Endothelial cell of umbilical vein (primary cell): ENCODE data around the gene NALCN. TPM values are rescaled to one million over a fixed set of nuclear protein-coding genes. Genes with fewer than 3 reads are reported as not detected.

Experiments used
- BruUV-seq: library from RNA; stranded (reverse); fragments of 400-500 nt; replicated peaks from 2 replicates; lab custom pipeline; 2021; lab: Mats Ljungman, UMichigan
- CTCF ChIA-PET: fragments of 300-600, 350-600 bp; sonication (Branson Sonifier 250); formaldehyde crosslinking; loops from one replicate; lab custom pipeline; 2021; ENCODE audit warnings: antibody characterized with exemption, inconsistent platforms; lab: Charles Lee
- POLR2A ChIA-PET: fragments of 300-600, 350-600 bp; sonication (Branson Sonifier 250); formaldehyde crosslinking; loops from one replicate; lab custom pipeline; 2021; ENCODE audit warnings: antibody characterized with exemption, inconsistent platforms; lab: Charles Lee
- DNase-seq: peaks from one replicate; pipeline ENCODE4 v3.0.0-alpha.2; 2011; ENCODE audit warnings: low read depth, low spot score
- FAIRE-seq: peaks from 2 replicates; lab custom pipeline; 2011; peaks lifted over from hg19 to GRCh38; lab: Jason Lieb, UNC
- H2AFZ ChIP-seq: 2 replicates; pipeline ENCODE4 v1.6.0; 2012; ENCODE audit warnings: low read depth, low read length, control low read depth, inconsistent platforms
- H3K27ac ChIP-seq: 2 replicates; pipeline ENCODE4 v1.5.1; 2011; ENCODE audit warnings: low read depth, mild to moderate bottlenecking, control low read depth, low read length, moderate library complexity; ENCODE audit not compliant: insufficient read depth
- H3K27me3 ChIP-seq, 2 experiments: 2 replicates each; pipeline versions ENCODE4 v1.6.0 to v1.6.1; 2011; ENCODE audit warnings: low read length in 2 of 2, mixed read lengths in 1 of 2; ENCODE audit not compliant: control insufficient read depth in 2 of 2, insufficient read depth in 2 of 2
- H3K36me3 ChIP-seq, 2 experiments: 2 replicates in 1 of 2; 3 replicates in 1 of 2; pipeline ENCODE4 v1.5.1; 2011; ENCODE audit warnings: low read length in 2 of 2, mild to moderate bottlenecking in 1 of 2, moderate library complexity in 1 of 2; ENCODE audit not compliant: control insufficient read depth in 2 of 2, insufficient read depth in 2 of 2; ENCODE audit errors: extremely low read depth in 1 of 2
- H3K4me1 ChIP-seq: 3 replicates; pipeline ENCODE4 v1.5.1; 2011; ENCODE audit warnings: mild to moderate bottlenecking, low read length; ENCODE audit not compliant: control insufficient read depth, insufficient read depth; ENCODE audit errors: extremely low read depth
- H3K4me2 ChIP-seq: 2 replicates; pipeline ENCODE4 v1.6.1; 2011; ENCODE audit warnings: low read length, control low read depth, mixed read lengths; ENCODE audit not compliant: insufficient read depth
- H3K4me3 ChIP-seq, 3 experiments: fragments of 200-600 bp in 1 of 3; sonication (generic), shearing (Covaris generic) in 1 of 3; replicated peaks in 1 of 3; 2 replicates each; pipeline ENCODE4 v1.5.1; 2011 to 2016; ENCODE audit warnings: control low read depth in 3 of 3, low read length in 3 of 3, mild to moderate bottlenecking in 2 of 3, inconsistent platforms in 1 of 3, low read depth in 1 of 3, moderate library complexity in 1 of 3; ENCODE audit not compliant: insufficient read depth in 1 of 3
- H3K79me2 ChIP-seq: 2 replicates; pipeline ENCODE4 v1.6.0; 2012; ENCODE audit warnings: low read length, inconsistent platforms; ENCODE audit not compliant: control insufficient read depth, insufficient read depth
- H3K9ac ChIP-seq: replicated peaks from 2 replicates; pipeline ENCODE3; 2011; ENCODE audit warnings: low read length, control low read depth; ENCODE audit not compliant: insufficient read depth; ENCODE audit errors: extremely low read depth
- H3K9me1 ChIP-seq: replicated peaks from 3 replicates; pipeline ENCODE4 v1.6.0; 2011; ENCODE audit warnings: mild to moderate bottlenecking, low read length; ENCODE audit not compliant: control insufficient read depth, insufficient read depth; ENCODE audit errors: extremely low read depth
- H3K9me3 ChIP-seq: replicated peaks from 2 replicates; pipeline ENCODE4 v1.5.1; 2012; ENCODE audit warnings: low read length, inconsistent platforms; ENCODE audit not compliant: control insufficient read depth, insufficient read depth
- H4K20me1 ChIP-seq: replicated peaks from 2 replicates; pipeline ENCODE3; 2011; ENCODE audit warnings: mild to moderate bottlenecking, low read length; ENCODE audit not compliant: control insufficient read depth, insufficient read depth; ENCODE audit errors: extremely low read depth
- EZH2 ChIP-seq: IDR thresholded peaks from 2 replicates; pipeline ENCODE4 v1.6.1; 2012; ENCODE audit warnings: borderline replicate concordance, low read depth, mild to moderate bottlenecking, moderate library complexity, low read length, inconsistent platforms; ENCODE audit not compliant: severe bottlenecking
- FOS ChIP-seq: IDR thresholded peaks from 2 replicates; pipeline ENCODE4 v1.6.1; 2011; ENCODE audit warnings: mild to moderate bottlenecking, low read length, moderate library complexity, borderline replicate concordance; ENCODE audit not compliant: insufficient read depth
- JUN ChIP-seq: IDR thresholded peaks from 2 replicates; pipeline ENCODE4 v1.6.1; 2011; ENCODE audit warnings: borderline replicate concordance, low read depth; ENCODE audit not compliant: insufficient read length, insufficient read depth
- MYC ChIP-seq: IDR thresholded peaks from one replicate; pipeline ENCODE4 v1.6.1; 2011; ENCODE audit warnings: mild to moderate bottlenecking, low read depth, low read length
- POLR2A ChIP-seq: IDR thresholded peaks from 2 replicates; pipeline ENCODE4 v1.6.1; 2012; ENCODE audit warnings: low read depth, mild to moderate bottlenecking, control low read depth, low read length
- POLR2AphosphoS5 ChIP-seq: IDR thresholded peaks from 2 replicates; pipeline ENCODE4 v1.6.1; 2012; ENCODE audit warnings: low read depth, mild to moderate bottlenecking, control low read depth, low read length, moderate library complexity; ENCODE audit not compliant: insufficient read depth
- dilution Hi-C: fragments of 300-500 bp; cut with MboI; formaldehyde crosslinking; loops from one replicate; pipeline ENCODE4 v1.15.0; 2019; ENCODE audit warnings: low sequenced_read_pairs; ENCODE audit not compliant: extremely low pct_ligation_motif_present
- intact Hi-C: fragments of 100-400 bp; cut with micrococcal nuclease; formaldehyde crosslinking; loops from one replicate; pipeline ENCODE4 v1.10.0; 2022
- polyA plus RNA-seq, 4 experiments: library from polyadenylated mRNA; depleted of rRNA in 3 of 4; stranded (reverse) in 3 of 4; unstranded in 1 of 4; fragments of >200 nt; gene quantifications; 2 replicates each; pipeline versions ENCODE4 v1.2.1 to v1.2.3, GENCODE V29; 2011 to 2012; ENCODE audit warnings: missing spikeins in 1 of 4
- total RNA-seq: library from RNA; stranded (reverse); gene quantifications from 2 replicates; pipeline ENCODE4 v1.2.3, GENCODE V29; 2021
- TF ChIP-seq, protein P1 (sequence below), 2 donors: IDR thresholded peaks; 1 replicate in 1 of 2; 2 replicates in 1 of 2; pipeline ENCODE4 v1.5.1; 2011; ENCODE audit warnings: low read length in 2 of 2, mild to moderate bottlenecking in 2 of 2, moderate library complexity in 2 of 2, control low read depth in 1 of 2, inconsistent platforms in 1 of 2, low read depth in 1 of 2; ENCODE audit not compliant: insufficient read depth in 1 of 2; ENCODE audit errors: extremely low read depth in 1 of 2
- TF ChIP-seq, protein P2 (sequence below): IDR thresholded peaks from 2 replicates; pipeline ENCODE4 v1.6.1; 2011; ENCODE audit not compliant: insufficient read depth, insufficient read length

NALCN gene
- total and polyA plus RNA-seq, 2 donors (not counting 3 experiments of a cell fraction or from before 2014, with no cell fraction given) = 3.3 to 4.4 TPM

DNA sequence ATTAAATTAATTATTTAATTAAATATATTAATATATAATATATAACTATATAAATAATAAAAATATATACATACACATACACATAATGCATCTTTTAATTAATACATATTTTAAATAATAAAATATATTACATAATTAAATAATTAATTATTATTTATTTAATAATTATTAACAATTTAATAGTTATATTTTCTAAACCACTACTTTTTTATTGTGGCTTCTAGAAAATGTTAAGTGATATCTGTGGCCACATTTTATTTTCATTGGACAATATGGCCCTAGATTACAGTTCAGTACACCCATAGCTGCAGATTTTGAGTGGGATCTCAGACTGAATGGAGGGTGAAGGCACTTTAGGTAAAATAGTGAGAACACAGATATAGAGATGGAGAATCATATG is 335.7 kb downstream of the NALCN start:
- H3K9me1 ChIP-seq = no peaks in the 10 kb centered on the region
- no peak overlapping the region for H3K27ac ChIP-seq
- no peak overlapping the region for H3K4me2 ChIP-seq
- FAIRE-seq (no peak), DNase-seq (no peak)
- ChIA-PET POLR2A (no interaction called here), CTCF (no interaction called here)
- no peak overlapping the region for H2AFZ ChIP-seq
- intact Hi-C loops (no loop called here), dilution Hi-C loops (no loop called here)
- no peaks in the 10 kb centered on the region for H3K27me3 ChIP-seq
- H3K79me2 ChIP-seq = no peaks in the 10 kb centered on the region
- no peak overlapping the region for H3K9ac ChIP-seq
- H3K4me1 ChIP-seq = no peaks in the 10 kb centered on the region
- no TSS peak for BruUV-seq
- TF ChIP-seq MYC (no peak), FOS (no peak), POLR2A (no peak), POLR2AphosphoS5 (no peak)
- TF ChIP-seq, protein P1, sequence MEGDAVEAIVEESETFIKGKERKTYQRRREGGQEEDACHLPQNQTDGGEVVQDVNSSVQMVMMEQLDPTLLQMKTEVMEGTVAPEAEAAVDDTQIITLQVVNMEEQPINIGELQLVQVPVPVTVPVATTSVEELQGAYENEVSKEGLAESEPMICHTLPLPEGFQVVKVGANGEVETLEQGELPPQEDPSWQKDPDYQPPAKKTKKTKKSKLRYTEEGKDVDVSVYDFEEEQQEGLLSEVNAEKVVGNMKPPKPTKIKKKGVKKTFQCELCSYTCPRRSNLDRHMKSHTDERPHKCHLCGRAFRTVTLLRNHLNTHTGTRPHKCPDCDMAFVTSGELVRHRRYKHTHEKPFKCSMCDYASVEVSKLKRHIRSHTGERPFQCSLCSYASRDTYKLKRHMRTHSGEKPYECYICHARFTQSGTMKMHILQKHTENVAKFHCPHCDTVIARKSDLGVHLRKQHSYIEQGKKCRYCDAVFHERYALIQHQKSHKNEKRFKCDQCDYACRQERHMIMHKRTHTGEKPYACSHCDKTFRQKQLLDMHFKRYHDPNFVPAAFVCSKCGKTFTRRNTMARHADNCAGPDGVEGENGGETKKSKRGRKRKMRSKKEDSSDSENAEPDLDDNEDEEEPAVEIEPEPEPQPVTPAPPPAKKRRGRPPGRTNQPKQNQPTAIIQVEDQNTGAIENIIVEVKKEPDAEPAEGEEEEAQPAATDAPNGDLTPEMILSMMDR (IDR thresholded peaks at IDR 0.05; ENCODE audit: extremely low read depth in 1 of 2, insufficient read depth in 1 of 2, low read depth in 1 of 2, low read length in 2 of 2) = no peak
- TF ChIP-seq, protein P2, sequence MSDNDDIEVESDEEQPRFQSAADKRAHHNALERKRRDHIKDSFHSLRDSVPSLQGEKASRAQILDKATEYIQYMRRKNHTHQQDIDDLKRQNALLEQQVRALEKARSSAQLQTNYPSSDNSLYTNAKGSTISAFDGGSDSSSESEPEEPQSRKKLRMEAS = no peak
- no peak overlapping the region for H3K4me3 ChIP-seq
- no peaks in the 10 kb centered on the region for H3K36me3 ChIP-seq
- no peaks in the 10 kb centered on the region for H3K9me3 ChIP-seq
- H4K20me1 ChIP-seq = no peaks in the 10 kb centered on the region

DNA sequence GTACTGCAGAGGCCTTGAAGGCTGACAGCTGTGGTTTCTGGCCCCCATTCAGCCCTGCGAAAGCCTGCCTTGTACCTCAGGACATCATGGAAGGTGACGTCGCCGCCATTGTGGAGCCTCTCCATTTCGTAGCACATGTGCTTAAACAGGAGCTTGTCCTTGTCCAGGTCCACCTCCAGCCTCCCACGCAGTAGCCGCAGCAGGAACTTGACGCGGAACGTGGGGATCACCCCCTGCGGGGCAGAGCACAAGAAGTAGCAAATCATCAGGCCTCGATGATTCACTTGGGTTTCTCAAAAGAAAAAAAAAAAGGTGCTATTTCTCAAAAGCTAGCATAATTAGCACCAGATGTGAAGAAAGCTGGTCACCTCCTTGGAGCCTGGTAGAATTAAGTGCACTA is 351.0 kb downstream of the NALCN start:
- FAIRE-seq = no peak
- no TSS peak for BruUV-seq
- Histone ChIP-seq H4K20me1 (no peaks in the 10 kb centered on the region), H3K27ac (no peak overlapping the region), H3K36me3 (no peaks in the 10 kb centered on the region), H3K4me2 (no peak overlapping the region), H2AFZ (no peak overlapping the region), H3K4me1 (no peaks in the 10 kb centered on the region), H3K9me1 (no peaks in the 10 kb centered on the region), H3K9ac (no peak overlapping the region), H3K27me3 (no peaks in the 10 kb centered on the region), H3K9me3 (no peaks in the 10 kb centered on the region), H3K79me2 (no peaks in the 10 kb centered on the region), H3K4me3 (no peak overlapping the region)
- ChIA-PET POLR2A (no interaction called here), CTCF (no interaction called here)
- no peak for DNase-seq
- dilution Hi-C loops = no loop called here
- intact Hi-C loops = no loop called here
- TF ChIP-seq, protein P2 = no peak
- no peak for TF ChIP-seq POLR2AphosphoS5
- TF ChIP-seq JUN = no peak
- no peak for TF ChIP-seq EZH2
- TF ChIP-seq, protein P1 (IDR thresholded peaks at IDR 0.05; ENCODE audit: extremely low read depth in 1 of 2, insufficient read depth in 1 of 2, low read depth in 1 of 2, low read length in 2 of 2) = no peak
- no peak for TF ChIP-seq FOS
- no peak for TF ChIP-seq MYC
